ENCODE results near the gene PLPP4.

GRCh38 chr10:120409816-120410215, 47.2 kb upstream of the PLPP4 start:
- TF ChIP-seq EP300 (IDR thresholded peaks at IDR 0.05) = no peak
- TF ChIP-seq, protein P1, sequence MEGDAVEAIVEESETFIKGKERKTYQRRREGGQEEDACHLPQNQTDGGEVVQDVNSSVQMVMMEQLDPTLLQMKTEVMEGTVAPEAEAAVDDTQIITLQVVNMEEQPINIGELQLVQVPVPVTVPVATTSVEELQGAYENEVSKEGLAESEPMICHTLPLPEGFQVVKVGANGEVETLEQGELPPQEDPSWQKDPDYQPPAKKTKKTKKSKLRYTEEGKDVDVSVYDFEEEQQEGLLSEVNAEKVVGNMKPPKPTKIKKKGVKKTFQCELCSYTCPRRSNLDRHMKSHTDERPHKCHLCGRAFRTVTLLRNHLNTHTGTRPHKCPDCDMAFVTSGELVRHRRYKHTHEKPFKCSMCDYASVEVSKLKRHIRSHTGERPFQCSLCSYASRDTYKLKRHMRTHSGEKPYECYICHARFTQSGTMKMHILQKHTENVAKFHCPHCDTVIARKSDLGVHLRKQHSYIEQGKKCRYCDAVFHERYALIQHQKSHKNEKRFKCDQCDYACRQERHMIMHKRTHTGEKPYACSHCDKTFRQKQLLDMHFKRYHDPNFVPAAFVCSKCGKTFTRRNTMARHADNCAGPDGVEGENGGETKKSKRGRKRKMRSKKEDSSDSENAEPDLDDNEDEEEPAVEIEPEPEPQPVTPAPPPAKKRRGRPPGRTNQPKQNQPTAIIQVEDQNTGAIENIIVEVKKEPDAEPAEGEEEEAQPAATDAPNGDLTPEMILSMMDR (IDR thresholded peaks at IDR 0.05) = no peak

All from ovary (tissue), 3 donors.